Stimulated activated CD4-positive, alpha-beta T cell treated with anti-CD3 and anti-CD28 coated beads, Interleukin-4, amount 100 ng/mL, for 4 hours (primary cell): ENCODE data around the gene ALG9.
"Not testable (repeated sequence)": the region's sequence is repeated elsewhere in the genome, so short reads cannot be mapped to it uniquely, and the experiment has no call there.

Experiments
- DNase-seq, 2 experiments: peaks; one replicate each; pipeline ENCODE4 v3.0.0-alpha.2; 2020

Gene ALG9

GRCh38 chr11:111870886-111871692 lies at the start of gene ALG9:
ALG9 (minus strand) TSS chr11:111871581; CDS start chr11:111871482, 99 bp downstream.
- peak; percentile 82 to 92 for DNase-seq

DNA sequence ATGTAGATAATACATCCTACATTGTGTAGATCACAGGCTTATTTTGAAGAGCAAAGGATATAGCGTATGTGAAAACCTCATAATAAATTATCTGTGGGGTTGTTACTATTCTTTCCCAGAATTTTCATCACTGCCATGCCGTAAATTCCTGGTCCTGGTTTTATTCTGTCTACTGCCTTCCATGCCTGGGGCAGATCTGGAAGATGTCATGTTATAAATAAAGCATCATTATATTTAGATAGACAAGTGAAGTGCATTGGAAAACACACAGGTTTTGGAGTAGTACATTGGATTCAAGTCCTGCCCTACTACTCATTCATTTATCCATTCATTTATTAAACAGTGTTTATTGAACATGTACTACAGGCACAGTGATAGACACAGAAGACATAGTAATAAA lies 49.5 kb upstream of the ALG9 start:
- no peak for DNase-seq

- DNase-seq, result no peak
These were observed 47.2 kb upstream of the ALG9 start, which contains the start of gene C11orf52 for GRCh38 chr11:111918390-111919256. C11orf52 (plus strand) TSS chr11:111918913; CDS start chr11:111918973, 60 bp downstream.

GRCh38 chr11:111917788-111918187 lies 46.4 kb upstream of the ALG9 start:
- DNase-seq, result no peak

GRCh38 chr11:111917312-111917711 lies 45.9 kb upstream of the ALG9 start:
- DNase-seq, result no peak

GRCh38 chr11:111916768-111917167 lies 45.4 kb upstream of the ALG9 start:
- no peak for DNase-seq

GRCh38 chr11:111913997-111914396 lies 42.6 kb upstream of the ALG9 start:
- DNase-seq, result no peak

DNA sequence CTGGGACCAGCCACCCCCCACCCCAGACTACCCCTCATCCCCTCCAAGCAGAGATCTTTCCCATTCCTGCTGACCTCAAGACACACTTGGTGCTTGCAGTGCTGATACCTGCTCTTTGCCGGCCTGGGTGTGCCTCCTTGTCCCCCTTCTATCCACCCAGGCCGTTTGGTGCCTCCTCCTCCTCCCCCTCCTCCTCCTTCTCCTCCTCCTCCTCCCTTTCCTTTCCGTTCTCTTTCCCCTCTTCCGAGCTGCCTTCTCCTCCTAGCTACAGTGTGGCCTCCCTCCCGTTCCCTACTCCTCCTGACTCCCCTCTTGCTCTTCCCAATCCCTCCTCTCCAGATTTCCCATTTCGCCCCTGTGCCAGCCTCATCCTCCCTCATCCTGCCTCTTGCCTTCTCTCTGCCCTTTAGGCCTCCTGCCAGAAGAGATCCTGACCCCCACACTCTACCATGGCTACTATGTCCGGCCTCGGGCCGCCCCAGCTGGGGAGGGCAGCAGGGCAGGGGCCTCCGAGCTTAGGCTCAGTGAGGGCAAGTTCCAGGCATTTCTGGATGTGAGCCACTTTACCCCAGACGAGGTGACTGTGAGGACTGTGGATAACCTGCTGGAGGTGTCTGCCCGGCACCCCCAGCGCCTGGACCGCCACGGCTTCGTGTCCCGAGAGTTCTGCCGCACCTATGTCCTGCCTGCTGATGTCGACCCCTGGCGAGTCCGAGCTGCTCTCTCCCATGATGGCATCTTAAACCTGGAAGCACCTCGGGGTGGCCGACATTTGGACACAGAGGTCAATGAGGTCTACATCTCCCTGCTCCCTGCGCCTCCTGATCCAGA lies 41.9 kb upstream of the ALG9 start:
- DNase-seq, result no peak

DNA sequence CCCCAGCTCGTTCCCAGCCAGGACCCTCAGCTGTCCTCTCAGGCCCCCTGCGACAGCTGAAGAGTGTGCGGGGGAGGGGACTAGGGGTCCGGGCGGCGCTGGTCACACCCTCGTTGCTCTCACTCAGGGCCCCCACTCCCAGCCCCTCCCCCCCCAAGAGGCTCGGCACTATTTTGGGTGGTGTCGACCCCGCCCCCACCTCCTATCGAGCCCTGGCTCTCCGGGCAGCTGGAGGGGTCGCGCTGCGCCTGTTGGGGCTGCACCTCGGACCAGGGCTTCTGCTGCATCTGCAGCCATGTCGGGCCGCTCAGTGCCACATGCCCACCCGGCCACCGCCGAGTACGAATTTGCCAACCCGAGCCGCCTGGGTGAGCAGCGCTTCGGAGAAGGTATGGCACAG lies 41.2 kb upstream of the ALG9 start, which contains the start of gene HSPB2:
Gene HSPB2 (plus strand): TSS at position 200 of the 400 bp plus-strand sequence. CDS start 96 bp downstream, at position 296.
- no peak for DNase-seq

- no peak for DNase-seq
These were observed 40.4 kb upstream of the ALG9 start, which contains the start of gene CRYAB for GRCh38 chr11:111911563-111912401. CRYAB (minus strand) TSS chr11:111911770; CDS start chr11:111911724, 46 bp downstream.

GRCh38 chr11:111910676-111911562 lies 39.5 kb upstream of the ALG9 start:
- DNase-seq, result no peak

- DNase-seq, result no peak
These were observed 38.0 kb upstream of the ALG9 start for GRCh38 chr11:111909378-111909777.

GRCh38 chr11:111908639-111909305 lies 37.4 kb upstream of the ALG9 start:
- DNase-seq, result no peak

- DNase-seq, result no peak
These were observed 35.3 kb upstream of the ALG9 start for GRCh38 chr11:111906680-111907079.

DNA sequence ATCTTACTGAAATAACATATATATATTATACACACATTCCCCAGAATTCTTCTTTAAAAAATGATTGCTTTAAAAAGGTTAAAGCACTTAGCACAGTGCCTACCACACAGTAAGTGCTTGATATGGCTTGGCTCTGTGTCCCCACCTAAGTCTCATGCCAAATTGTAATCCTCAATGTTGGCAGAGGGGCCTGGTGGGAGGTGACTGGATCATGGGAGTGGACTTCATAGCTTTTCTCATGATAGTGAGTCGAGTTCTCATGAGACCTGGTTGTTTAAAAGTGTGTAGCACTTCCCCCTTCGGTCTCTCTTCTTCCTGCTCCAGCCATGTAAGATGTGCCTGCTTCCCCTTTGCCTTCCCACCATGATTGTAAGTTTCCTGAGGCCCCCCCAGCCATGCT lies 34.0 kb upstream of the ALG9 start:
- no peak for DNase-seq

DNA sequence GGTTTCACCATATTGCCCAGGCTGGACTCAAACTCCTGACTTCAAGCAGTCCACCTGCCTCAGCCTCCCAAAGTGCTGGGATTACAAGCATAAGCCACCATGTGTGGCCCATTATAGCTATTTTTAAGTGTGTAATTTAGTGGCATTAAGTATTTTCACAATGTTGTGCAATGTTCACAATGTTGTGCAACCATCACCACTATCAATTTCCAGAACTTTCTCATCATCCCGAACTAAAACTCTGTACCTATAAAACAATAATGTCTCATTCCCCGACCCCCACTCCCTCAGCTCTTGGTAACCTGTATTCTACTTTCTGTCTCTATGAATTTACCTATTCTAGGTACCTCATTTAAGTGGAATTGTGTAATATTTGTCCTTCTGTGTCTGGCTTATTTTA lies 15.5 kb upstream of the ALG9 start:
- DNase-seq, result no peak

DNA sequence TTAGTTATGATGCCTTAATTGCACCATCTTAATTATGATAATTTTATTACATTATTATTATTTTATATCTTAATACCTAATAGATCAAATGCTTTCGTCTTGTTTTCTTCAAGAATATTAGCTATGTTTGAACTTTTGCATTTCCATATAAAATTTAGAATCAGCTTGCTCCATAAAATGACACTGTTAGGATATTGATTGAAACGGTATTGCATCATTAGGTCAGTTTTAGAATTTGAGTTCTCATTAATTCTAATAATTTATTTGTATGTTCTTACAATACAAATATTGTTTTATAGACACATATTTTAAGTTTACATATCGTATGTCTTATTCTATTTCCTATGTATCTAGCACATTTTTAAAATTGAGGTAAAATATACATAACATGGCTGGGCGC lies 14.7 kb upstream of the ALG9 start:
- no peak for DNase-seq

DNA sequence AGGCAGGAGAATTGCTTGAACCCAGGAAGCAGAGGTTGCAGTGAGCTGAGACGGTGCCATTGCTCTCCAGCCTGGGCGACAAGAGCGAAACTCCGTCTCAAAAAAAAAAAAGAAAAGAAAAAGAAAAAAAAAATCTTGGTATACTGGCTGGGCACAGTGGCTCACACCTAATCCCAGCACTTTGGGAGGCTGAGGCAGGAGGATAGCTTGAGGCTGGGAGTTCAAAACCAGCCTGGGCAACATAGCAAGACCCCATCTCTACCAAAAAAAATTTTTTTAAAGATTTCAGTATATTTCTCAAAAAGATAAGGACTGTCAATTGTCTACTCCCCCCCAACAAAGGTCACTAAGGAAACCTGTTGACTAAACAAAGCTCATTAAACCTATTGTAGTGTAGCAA lies 13.7 kb upstream of the ALG9 start:
- not testable (repeated sequence) for DNase-seq

GRCh38 chr11:111882202-111882601 lies 10.8 kb upstream of the ALG9 start:
- no peak for DNase-seq

- DNase-seq, result no peak
These were observed 8.2 kb upstream of the ALG9 start for GRCh38 chr11:111879637-111879960.
